Right atrium auricular region (tissue), 2 donors: ENCODE results near the gene TAL1. TPM values are rescaled to one million over a fixed set of nuclear protein-coding genes. Genes with fewer than 3 reads are reported as not detected.

ENCODE experiments used
- DNase-seq: peaks from one replicate; pipeline ENCODE4 v3.0.0-alpha.2; 2019; ENCODE audit warnings: low spot score
- H3K27ac ChIP-seq, 2 donors: fragments of 200-600 bp; sonication (generic); 1 replicate in 1 of 2; 2 replicates in 1 of 2; pipeline ENCODE4 v1.5.1; 2016 to 2019
- H3K27me3 ChIP-seq, 2 donors: fragments of 200-600 bp; sonication (generic); one replicate each; pipeline versions ENCODE4 v1.5.1 to v1.6.0; 2017 to 2019
- H3K36me3 ChIP-seq: fragments of 200-600 bp; sonication (generic); one replicate; pipeline ENCODE4 v1.5.1; 2016
- H3K4me1 ChIP-seq, 2 donors: fragments of 200-600 bp; sonication (generic); one replicate each; pipeline versions ENCODE4 v1.5.1 to v1.6.0; 2017 to 2019
- H3K4me3 ChIP-seq, 2 donors: fragments of 200-600 bp; sonication (generic); 1 replicate in 1 of 2; 2 replicates in 1 of 2; pipeline ENCODE4 v1.5.1; 2017 to 2019; ENCODE audit warnings: mild to moderate bottlenecking in 1 of 2, moderate library complexity in 1 of 2
- H3K9me3 ChIP-seq, 2 donors: fragments of 200-600 bp; sonication (generic); one replicate each; pipeline ENCODE4 v1.5.1; 2019
- total RNA-seq, 2 donors: library from RNA; depleted of rRNA; stranded (reverse); fragments of >200 nt; gene quantifications; one replicate each; pipeline ENCODE4 v1.1.0, GENCODE V29; 2016
- TF ChIP-seq, protein P1 (sequence below), 2 donors: fragments of 200-600 bp; sonication (generic); IDR thresholded peaks; one replicate each; pipeline ENCODE4 v1.5.1; 2019; ENCODE audit warnings: antibody characterized with exemption in 2 of 2

The TAL1 gene
- total RNA-seq, 2 donors from 2014 or later, result 3.1 to 4.1 TPM

DNA sequence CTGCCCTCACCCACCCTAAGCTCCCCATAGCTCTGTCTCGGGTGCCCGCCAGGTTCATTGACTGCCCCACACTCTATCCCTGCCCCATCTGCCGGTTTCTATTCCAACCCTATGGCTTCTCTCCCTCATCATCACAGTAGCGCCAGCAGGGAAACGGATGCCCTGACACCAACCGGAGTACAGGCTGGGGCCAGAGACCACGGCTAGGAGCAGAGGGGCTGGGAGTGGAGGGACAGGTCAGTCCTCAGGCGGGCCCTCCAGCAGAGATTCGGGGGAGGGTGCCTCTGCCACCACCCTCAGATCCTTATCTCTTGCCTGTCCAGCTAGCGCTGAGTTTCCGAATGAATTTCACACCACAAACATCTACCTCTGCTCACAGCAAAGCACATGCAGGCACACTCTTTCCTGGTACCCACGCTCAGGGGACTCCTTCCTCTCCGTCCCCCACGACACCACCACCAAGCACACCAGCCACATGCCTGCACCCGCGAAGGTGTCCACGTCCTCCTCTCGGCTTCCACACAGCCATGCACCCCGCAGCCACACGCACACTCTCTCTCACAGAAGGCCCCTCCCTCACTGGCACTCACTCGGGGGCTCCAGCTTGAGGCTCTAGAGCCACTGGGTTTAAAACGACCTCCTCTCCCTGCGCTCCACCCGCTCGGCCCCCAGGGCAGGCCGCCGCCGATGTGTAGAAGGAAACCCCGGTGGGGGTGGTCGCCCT, 7.2 kb downstream of the TAL1 start:
- peaks cover 0 to 35% of the 10 kb centered on the region in 2 donors for H3K4me1 ChIP-seq
- TF ChIP-seq, protein P1, sequence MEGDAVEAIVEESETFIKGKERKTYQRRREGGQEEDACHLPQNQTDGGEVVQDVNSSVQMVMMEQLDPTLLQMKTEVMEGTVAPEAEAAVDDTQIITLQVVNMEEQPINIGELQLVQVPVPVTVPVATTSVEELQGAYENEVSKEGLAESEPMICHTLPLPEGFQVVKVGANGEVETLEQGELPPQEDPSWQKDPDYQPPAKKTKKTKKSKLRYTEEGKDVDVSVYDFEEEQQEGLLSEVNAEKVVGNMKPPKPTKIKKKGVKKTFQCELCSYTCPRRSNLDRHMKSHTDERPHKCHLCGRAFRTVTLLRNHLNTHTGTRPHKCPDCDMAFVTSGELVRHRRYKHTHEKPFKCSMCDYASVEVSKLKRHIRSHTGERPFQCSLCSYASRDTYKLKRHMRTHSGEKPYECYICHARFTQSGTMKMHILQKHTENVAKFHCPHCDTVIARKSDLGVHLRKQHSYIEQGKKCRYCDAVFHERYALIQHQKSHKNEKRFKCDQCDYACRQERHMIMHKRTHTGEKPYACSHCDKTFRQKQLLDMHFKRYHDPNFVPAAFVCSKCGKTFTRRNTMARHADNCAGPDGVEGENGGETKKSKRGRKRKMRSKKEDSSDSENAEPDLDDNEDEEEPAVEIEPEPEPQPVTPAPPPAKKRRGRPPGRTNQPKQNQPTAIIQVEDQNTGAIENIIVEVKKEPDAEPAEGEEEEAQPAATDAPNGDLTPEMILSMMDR (IDR thresholded peaks at IDR 0.05), result no peak
- peak overlapping the region in 1 of 2 donors; percentile 38 for H3K4me3 ChIP-seq
- no peaks in the 10 kb centered on the region for H3K36me3 ChIP-seq
- no peak overlapping the region for H3K27ac ChIP-seq
- H3K27me3 ChIP-seq, result peaks cover 11 to 40% of the 10 kb centered on the region in 2 donors
- H3K9me3 ChIP-seq, result no peaks in the 10 kb centered on the region
- DNase-seq, result no peak

DNA sequence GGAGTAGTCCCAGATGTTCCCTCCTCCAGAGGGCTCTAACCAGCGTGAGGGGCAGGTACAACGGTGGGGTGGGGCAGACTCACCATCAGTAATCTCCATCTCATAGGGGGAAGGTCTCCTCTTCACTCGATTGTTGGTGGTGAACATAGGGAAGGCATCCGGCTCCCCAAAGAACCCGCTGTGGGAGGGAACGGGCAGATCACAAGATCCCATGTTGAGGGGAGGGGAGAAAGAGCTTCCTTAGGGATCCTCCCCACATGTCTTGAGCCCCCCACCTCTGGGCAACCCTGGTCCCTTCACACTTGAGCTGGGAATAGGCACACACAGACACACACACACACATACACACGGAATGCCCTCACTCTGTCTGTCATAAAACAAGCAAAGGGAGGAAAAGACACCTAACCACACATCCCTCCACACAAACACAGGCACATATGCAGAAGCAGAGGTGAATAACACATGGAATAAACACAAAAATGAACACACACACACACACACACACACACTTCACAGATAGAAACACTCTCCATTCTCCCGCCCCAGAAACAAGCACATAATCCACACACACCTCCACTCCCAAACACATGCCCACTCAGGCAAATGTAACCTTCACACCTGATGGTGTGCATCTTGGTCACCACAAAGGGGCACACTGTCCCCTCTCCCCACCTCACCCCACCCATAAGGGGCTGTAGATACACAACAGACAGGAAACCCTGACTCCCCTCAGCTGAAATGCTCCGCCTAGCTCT, 7.9 kb downstream of the TAL1 start:
- TF ChIP-seq, protein P1 (IDR thresholded peaks at IDR 0.05), result no peak
- peaks cover 0 to 30% of the 10 kb centered on the region in 2 donors for H3K4me1 ChIP-seq
- H3K27ac ChIP-seq, result no peak overlapping the region
- no peaks in the 10 kb centered on the region for H3K36me3 ChIP-seq
- peaks cover 10 to 32% of the 10 kb centered on the region in 2 donors for H3K27me3 ChIP-seq
- DNase-seq, result no peak
- H3K9me3 ChIP-seq, result no peaks in the 10 kb centered on the region
- H3K4me3 ChIP-seq, result no peak overlapping the region

DNA sequence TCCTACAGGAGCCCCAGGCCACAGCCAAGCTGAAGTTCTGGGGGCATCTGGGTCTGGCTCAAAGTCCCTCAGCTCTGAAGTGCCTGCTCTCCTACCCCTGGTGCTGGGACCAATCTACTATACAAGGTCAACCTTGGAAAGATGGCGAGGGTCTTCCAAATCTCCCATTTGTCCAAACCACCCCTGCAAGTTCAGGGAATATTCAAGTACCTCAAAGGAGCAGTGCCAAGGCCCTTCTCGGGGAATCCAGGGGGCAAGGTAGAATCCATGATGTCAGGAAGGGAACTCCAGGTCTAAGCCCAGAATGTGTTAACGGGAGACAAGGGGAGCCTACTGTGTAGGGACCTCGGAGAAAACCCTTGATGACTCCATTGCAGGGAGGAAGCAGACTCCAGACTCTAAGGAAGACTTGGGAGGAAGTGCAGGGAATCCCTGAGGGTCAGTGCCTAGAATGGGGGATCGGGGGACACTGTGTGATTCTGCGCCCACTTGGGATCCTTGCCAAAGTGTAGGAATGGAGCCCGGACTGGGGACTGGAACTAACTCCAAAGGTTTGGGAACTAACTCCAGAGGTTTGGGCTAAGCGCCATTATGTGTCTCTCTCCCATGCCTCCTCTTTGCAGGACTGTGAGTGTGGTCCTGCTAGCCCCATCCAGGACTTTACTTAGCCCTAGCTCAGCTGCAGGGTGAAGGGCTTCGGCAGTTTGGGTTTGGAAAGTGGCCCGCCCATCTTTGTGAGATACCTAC, 8.7 kb downstream of the TAL1 start:
- Histone ChIP-seq H3K4me1 (peaks cover 0 to 30% of the 10 kb centered on the region in 2 donors), H3K9me3 (no peaks in the 10 kb centered on the region), H3K27me3 (peaks cover 10 to 25% of the 10 kb centered on the region in 2 donors), H3K36me3 (no peaks in the 10 kb centered on the region), H3K4me3 (no peak overlapping the region), H3K27ac (no peak overlapping the region)
- TF ChIP-seq, protein P1 (IDR thresholded peaks at IDR 0.05), result no peak
- no peak for DNase-seq

DNA sequence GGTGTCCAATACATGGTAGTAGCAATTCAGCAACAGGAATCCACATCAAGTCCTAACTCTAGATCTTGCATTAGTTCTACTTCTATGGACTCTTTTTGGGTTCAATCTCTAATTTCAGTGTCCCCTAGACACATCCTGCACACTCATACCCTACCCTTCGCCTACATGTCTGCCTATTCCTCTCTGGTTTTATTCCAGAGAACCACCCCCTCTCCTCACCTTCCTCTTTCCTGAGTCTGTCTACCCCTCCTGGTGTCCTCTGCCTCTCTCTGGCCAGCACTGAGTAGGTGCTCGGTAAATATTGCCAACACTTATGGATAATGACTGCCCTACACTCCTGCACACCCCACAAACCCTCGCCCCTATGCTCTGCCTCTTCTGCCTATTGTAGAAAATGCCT, 9.5 kb downstream of the TAL1 start:
- no peak for DNase-seq
- TF ChIP-seq, protein P1 (IDR thresholded peaks at IDR 0.05), result no peak
- Histone ChIP-seq H3K4me1 (peaks cover 0 to 28% of the 10 kb centered on the region in 2 donors), H3K4me3 (no peak overlapping the region), H3K9me3 (no peaks in the 10 kb centered on the region), H3K27me3 (peaks cover 7 to 24% of the 10 kb centered on the region in 2 donors), H3K36me3 (no peaks in the 10 kb centered on the region), H3K27ac (no peak overlapping the region)

DNA sequence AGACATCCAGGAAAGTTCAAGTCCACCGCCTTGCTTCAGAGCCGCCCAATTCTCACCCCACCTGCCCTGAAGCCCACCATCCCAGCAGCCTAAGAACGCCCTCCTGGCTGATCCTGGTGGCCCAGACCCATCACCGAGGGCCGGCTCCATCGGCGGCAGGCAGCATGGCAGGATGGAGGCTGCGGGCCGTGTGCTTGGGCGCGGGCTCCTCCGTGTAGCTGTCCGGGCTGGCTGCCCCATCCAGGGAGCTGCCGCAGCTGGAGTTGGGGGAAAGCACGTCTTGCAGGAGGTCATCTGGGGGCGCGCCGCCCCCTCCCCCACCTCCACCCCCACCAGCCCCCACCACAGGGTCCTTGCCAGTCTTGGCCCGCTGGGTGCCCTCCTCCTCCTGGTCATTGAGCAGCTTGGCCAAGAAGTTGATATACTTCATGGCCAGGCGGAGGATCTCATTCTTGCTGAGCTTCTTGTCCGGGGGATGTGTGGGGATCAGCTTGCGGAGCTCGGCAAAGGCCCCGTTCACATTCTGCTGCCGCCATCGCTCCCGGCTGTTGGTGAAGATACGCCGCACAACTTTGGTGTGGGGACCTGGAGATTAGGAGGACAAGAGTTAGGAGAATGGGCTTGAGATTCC, 12.3 kb downstream of the TAL1 start:
- Histone ChIP-seq H3K4me1 (peaks cover 0 to 2% of the 10 kb centered on the region in 2 donors), H3K27ac (no peak overlapping the region), H3K36me3 (no peaks in the 10 kb centered on the region), H3K4me3 (no peak overlapping the region), H3K27me3 (peaks cover 0 to 12% of the 10 kb centered on the region in 2 donors), H3K9me3 (no peaks in the 10 kb centered on the region)
- no peak for DNase-seq
- TF ChIP-seq, protein P1 (IDR thresholded peaks at IDR 0.05), result no peak
